Progenitor cell of endocrine pancreas (in vitro differentiated cells): Measurements from ENCODE around the gene ACCS. TPM values are rescaled to one million over a fixed set of nuclear protein-coding genes. Genes with fewer than 3 reads are reported as not detected.

Experiments used
- DNase-seq: peaks from one replicate; pipeline ENCODE4 v3.0.0; 2021; ENCODE audit warnings: low spot score; ENCODE audit not compliant: unreplicated experiment
- H3K27ac Mint-ChIP-seq: 2 replicates; pipeline ENCODE4 v1.8.0; 2021; ENCODE audit warnings: mild to moderate bottlenecking, moderate library complexity, mixed read lengths
- H3K27me3 Mint-ChIP-seq: 2 replicates; pipeline ENCODE4 v1.8.0; 2021; ENCODE audit warnings: mixed read lengths
- H3K36me3 Mint-ChIP-seq: 2 replicates; pipeline ENCODE4 v1.8.0; 2022; ENCODE audit warnings: mixed read lengths; ENCODE audit not compliant: insufficient read depth
- H3K4me1 Mint-ChIP-seq: 2 replicates; pipeline ENCODE4 v1.8.0; 2021; ENCODE audit warnings: low read depth, mixed read lengths
- H3K4me3 Mint-ChIP-seq: 2 replicates; pipeline ENCODE4 v1.8.0; 2021; ENCODE audit warnings: low read depth, mild to moderate bottlenecking, moderate library complexity, mixed read lengths
- H3K9me3 Mint-ChIP-seq: 2 replicates; pipeline ENCODE4 v1.8.0; 2021; ENCODE audit warnings: low read depth, mixed read lengths
- CTCF ChIP-seq: fragments of 200-600 bp; sonication (generic); IDR thresholded peaks from one replicate; pipeline ENCODE4 v1.5.0; 2021; ENCODE audit warnings: antibody characterized with exemption, mild to moderate bottlenecking; ENCODE audit not compliant: unreplicated experiment
- total RNA-seq: library from RNA; stranded (reverse); gene quantifications from 2 replicates; pipeline ENCODE4 v1.2.1, GENCODE V29; 2021

The ACCS gene
- total RNA-seq, 1 donor from 2014 or later = 33.5 TPM

GRCh38 chr11:44033411-44033850 is 32.6 kb upstream of the ACCS start:
- DNase-seq = no peak
- H3K9me3 Mint-ChIP-seq = no peaks in the 10 kb centered on the region
- H3K27ac Mint-ChIP-seq = no peak overlapping the region
- no peaks in the 10 kb centered on the region for H3K36me3 Mint-ChIP-seq
- no peak overlapping the region for H3K4me3 Mint-ChIP-seq
- no peaks in the 10 kb centered on the region for H3K4me1 Mint-ChIP-seq
- no peak for TF ChIP-seq CTCF
- peaks cover 12% of the 10 kb centered on the region for H3K27me3 Mint-ChIP-seq

- Mint-ChIP-seq H3K4me3 (no peak overlapping the region), H3K4me1 (no peaks in the 10 kb centered on the region), H3K9me3 (no peaks in the 10 kb centered on the region), H3K27me3 (peaks cover 14% of the 10 kb centered on the region), H3K27ac (no peak overlapping the region), H3K36me3 (no peaks in the 10 kb centered on the region)
- no peak for TF ChIP-seq CTCF
- no peak for DNase-seq
Observed at GRCh38 chr11:44033856-44034255, 32.2 kb upstream of the ACCS start.

DNA sequence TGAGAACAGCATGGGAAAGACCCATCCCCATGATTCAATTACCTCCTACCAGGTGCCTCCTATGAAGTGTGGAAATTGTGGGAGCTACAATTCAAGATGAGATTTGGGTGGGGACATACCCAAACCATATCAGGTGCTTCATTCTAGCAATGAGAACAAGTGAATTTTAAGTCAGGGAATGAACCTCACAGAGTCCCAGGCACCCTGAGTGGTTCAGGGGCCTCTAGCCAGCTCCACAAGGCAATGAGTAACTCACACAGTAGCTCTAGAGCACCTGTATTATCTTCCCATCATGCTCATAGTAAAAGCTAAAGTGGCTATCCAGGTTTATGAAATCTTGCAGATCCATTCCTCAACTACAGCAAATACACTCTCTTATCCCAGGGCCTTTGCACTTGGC is 31.4 kb upstream of the ACCS start:
- TF ChIP-seq CTCF = no peak
- Mint-ChIP-seq H3K27me3 (peaks cover 18% of the 10 kb centered on the region), H3K4me3 (no peak overlapping the region), H3K36me3 (no peaks in the 10 kb centered on the region), H3K27ac (no peak overlapping the region), H3K4me1 (no peaks in the 10 kb centered on the region), H3K9me3 (no peaks in the 10 kb centered on the region)
- DNase-seq = no peak

- H3K27ac Mint-ChIP-seq = no peak overlapping the region
- DNase-seq = peak; percentile 62
- H3K27me3 Mint-ChIP-seq = peaks cover 15% of the 10 kb centered on the region
- no peaks in the 10 kb centered on the region for H3K36me3 Mint-ChIP-seq
- peak; percentile 86 for TF ChIP-seq CTCF
- peaks cover 7% of the 10 kb centered on the region for H3K9me3 Mint-ChIP-seq
- no peaks in the 10 kb centered on the region for H3K4me1 Mint-ChIP-seq
- no peak overlapping the region for H3K4me3 Mint-ChIP-seq
Observed at GRCh38 chr11:44036811-44037657, 29.0 kb upstream of the ACCS start.

- no peak for DNase-seq
- Mint-ChIP-seq H3K4me3 (no peak overlapping the region), H3K27ac (no peak overlapping the region), H3K4me1 (no peaks in the 10 kb centered on the region), H3K27me3 (peaks cover 15% of the 10 kb centered on the region), H3K36me3 (no peaks in the 10 kb centered on the region), H3K9me3 (peaks cover 7% of the 10 kb centered on the region)
- TF ChIP-seq CTCF = no peak
Observed at GRCh38 chr11:44037658-44037998, 28.4 kb upstream of the ACCS start.
